Ascending aorta (tissue), 2 donors: ENCODE results near the gene B3GALT6. TPM values are rescaled to one million over a fixed set of nuclear protein-coding genes. Genes with fewer than 3 reads are reported as not detected.

ENCODE experiments used
- DNase-seq, 2 donors: peaks; one replicate each; pipeline ENCODE4 v3.0.0-alpha.2; 2019; ENCODE audit warnings: low spot score in 2 of 2
- H3K27ac ChIP-seq, 2 donors: fragments of 200-600 bp; sonication (generic); one replicate each; pipeline ENCODE4 v1.5.1; 2016 to 2017; ENCODE audit warnings: mild to moderate bottlenecking in 1 of 2
- H3K27me3 ChIP-seq: fragments of 200-600 bp; sonication (generic); one replicate; pipeline ENCODE4 v1.5.1; 2017
- H3K36me3 ChIP-seq, 2 donors: fragments of 200-600 bp; sonication (generic); one replicate each; pipeline ENCODE4 v1.5.1; 2016
- H3K4me1 ChIP-seq, 2 donors: fragments of 200-600 bp; sonication (generic); one replicate each; pipeline ENCODE4 v1.5.1; 2016 to 2017; ENCODE audit warnings: mild to moderate bottlenecking in 1 of 2
- H3K4me3 ChIP-seq, 2 donors: fragments of 200-600 bp; sonication (generic); one replicate each; pipeline ENCODE4 v1.5.1; 2016 to 2017; ENCODE audit warnings: mild to moderate bottlenecking in 1 of 2
- H3K9me3 ChIP-seq, 2 donors: fragments of 200-600 bp; sonication (generic); one replicate each; pipeline ENCODE4 v1.5.1; 2016
- intact Hi-C: fragments of 100-400 bp; cut with DNase I; formaldehyde crosslinking; loops from one replicate; pipeline ENCODE4 v1.15.1; 2023
- total RNA-seq: library from RNA; depleted of rRNA; stranded (reverse); fragments of >200 nt; gene quantifications from one replicate; pipeline ENCODE4 v1.1.0, GENCODE V29; 2016
- TF ChIP-seq, protein P1 (sequence below), 3 experiments: fragments of 200-600 bp in 2 of 3; fragments of 450-650 bp in 1 of 3; sonication (generic) in 2 of 3; IDR thresholded peaks; one replicate each; pipeline ENCODE4 v1.5.1; 2016 to 2019; ENCODE audit warnings: antibody characterized with exemption in 3 of 3, mild to moderate bottlenecking in 1 of 3, moderate library complexity in 1 of 3

B3GALT6 gene
- total RNA-seq, 1 donor from 2014 or later, result 94.9 TPM

DNA sequence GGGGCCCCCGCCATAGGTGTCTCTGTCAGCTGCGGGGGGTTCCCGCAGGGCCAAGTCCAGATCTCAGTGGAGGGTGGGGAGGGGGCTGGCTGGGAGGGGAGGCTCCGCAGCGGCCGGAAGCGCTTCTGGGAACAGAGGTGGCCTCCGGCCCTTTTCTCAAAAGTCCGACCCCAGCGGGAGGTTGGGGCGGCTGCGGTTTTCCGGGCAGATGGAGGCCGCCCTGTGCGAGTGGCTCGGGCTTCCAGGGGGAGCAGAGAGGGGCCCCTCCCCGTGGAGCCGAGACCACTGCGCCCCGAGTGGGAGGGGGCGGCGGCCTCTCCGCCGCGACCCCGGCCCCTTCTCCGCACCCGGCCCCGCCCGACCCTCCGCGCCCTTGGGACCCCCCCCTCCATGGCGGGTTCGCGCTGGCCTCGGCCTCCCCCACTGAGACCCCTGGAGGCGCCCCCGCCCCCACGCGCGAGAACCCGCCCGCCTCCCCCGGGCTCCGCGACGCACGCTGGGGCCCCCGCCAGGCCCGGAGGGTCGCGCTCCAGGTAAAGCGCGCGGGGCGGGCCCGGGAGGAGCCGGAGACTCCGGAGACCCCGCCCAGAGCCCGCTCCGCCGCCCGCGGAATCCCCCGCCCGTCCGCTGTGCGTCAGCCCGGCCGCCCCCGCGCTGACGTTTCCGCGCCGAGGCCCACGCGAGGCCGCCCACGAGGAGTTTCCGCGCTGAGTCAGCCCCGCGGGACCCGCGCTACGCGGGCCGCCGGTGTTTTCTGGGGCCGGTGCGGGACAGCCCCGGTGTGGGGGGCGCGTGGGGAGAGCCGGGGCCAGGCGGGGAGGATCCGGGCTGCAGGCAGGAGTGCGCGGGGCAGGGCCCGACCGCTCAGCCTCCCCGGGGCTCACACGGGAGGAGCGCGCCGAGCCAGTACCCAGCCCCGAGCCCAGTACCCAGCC is 30.9 kb upstream of the B3GALT6 start:
- intact Hi-C loops, result no loop called here
- no peak for DNase-seq
- H3K9me3 ChIP-seq, result no peaks in the 10 kb centered on the region
- TF ChIP-seq, protein P1, sequence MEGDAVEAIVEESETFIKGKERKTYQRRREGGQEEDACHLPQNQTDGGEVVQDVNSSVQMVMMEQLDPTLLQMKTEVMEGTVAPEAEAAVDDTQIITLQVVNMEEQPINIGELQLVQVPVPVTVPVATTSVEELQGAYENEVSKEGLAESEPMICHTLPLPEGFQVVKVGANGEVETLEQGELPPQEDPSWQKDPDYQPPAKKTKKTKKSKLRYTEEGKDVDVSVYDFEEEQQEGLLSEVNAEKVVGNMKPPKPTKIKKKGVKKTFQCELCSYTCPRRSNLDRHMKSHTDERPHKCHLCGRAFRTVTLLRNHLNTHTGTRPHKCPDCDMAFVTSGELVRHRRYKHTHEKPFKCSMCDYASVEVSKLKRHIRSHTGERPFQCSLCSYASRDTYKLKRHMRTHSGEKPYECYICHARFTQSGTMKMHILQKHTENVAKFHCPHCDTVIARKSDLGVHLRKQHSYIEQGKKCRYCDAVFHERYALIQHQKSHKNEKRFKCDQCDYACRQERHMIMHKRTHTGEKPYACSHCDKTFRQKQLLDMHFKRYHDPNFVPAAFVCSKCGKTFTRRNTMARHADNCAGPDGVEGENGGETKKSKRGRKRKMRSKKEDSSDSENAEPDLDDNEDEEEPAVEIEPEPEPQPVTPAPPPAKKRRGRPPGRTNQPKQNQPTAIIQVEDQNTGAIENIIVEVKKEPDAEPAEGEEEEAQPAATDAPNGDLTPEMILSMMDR (IDR thresholded peaks at IDR 0.05), result no peak
- H3K4me3 ChIP-seq, result peak overlapping the region; percentile 36 to 67
- no peaks in the 10 kb centered on the region for H3K36me3 ChIP-seq
- H3K27ac ChIP-seq, result no peak overlapping the region
- peaks cover 0 to 7% of the 10 kb centered on the region in 2 donors for H3K4me1 ChIP-seq
- peaks cover 8% of the 10 kb centered on the region for H3K27me3 ChIP-seq

DNA sequence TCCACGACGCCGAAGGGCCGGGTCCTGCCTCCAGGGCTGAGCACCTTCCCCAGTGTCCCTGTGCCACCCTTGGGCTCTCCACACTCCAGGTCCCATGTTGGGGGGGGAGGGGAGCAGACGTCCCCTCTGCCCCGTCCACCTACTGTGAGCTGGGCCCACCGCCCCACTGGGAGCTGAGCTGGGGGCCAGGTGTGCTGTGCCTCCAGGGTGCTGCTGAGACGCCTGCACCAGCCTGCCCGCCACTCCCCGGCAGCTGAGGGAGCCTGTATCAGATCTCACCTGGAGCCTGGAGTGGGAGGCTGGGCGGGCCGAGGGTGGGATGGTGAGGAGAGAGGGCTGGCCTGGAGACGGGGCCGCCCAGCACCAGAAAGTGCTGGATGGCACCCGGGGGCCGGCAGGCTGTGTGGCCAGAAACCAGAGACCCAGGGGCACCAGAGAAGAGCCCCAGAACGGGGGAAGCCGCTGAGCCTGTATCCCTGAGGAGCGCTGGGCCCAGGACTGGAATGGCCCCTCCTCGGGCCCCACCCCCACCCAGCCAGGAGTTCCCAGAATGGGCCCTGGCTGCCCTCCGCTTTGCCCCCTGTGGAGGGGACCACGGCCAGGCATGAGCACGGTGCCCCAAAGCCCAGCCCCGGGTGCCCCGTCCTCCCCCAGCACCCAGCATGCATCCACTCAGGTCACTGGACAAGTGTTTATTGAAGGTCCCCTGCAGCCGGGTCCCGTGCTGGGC is 29.0 kb upstream of the B3GALT6 start:
- Histone ChIP-seq H3K4me3 (no peak overlapping the region), H3K27ac (no peak overlapping the region), H3K4me1 (peaks cover 0 to 10% of the 10 kb centered on the region in 2 donors), H3K9me3 (no peaks in the 10 kb centered on the region), H3K36me3 (no peaks in the 10 kb centered on the region), H3K27me3 (peaks cover 15% of the 10 kb centered on the region)
- DNase-seq, result no peak
- intact Hi-C loops, result no loop called here
- TF ChIP-seq, protein P1 (IDR thresholded peaks at IDR 0.05), result no peak

DNA sequence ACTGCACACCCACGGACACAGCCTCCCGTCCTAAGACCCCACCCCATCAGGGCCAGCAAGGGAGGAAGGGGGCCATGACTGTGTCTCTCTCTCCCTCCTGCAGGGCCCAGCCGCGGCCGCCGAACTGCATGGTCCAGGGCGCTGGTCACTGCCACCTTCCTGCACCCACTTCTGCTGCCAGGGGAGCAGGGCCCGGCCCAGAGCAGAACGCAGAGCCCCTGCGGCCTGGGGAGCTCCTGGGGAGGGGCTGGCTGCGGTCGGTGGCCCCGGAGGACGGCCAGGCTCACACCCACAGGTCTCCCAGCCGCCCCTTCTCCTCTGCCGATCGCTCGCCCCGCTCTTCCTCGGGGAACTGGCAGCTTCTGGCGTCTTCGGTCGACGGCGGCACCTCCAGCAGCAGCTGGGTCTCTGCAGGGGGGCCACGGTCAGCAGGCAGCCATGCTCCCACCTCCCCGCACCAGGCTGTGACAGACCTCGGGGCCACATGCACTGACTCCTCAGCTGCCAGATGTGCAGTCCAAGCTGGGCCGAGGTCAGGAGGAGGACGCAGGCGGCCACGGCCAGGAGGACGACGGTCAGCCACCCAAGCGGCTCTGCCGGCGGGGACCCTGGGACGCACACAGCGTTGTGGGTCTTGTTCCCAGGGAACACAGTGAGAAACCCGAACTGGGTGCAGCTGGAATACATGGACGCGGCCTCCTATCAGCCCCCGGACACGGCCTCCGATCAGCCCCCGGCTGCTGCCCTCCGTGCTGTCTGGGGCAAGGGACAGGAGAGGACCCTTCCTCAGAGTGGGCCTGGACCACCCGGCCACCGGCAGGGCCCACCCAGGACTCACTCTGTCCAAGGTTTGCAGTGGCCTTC is 28.2 kb upstream of the B3GALT6 start:
- Histone ChIP-seq H3K4me3 (no peak overlapping the region), H3K27me3 (peaks cover 15% of the 10 kb centered on the region), H3K9me3 (no peaks in the 10 kb centered on the region), H3K27ac (no peak overlapping the region), H3K4me1 (peaks cover 0 to 10% of the 10 kb centered on the region in 2 donors), H3K36me3 (no peaks in the 10 kb centered on the region)
- intact Hi-C loops, result no loop called here
- DNase-seq, result no peak
- TF ChIP-seq, protein P1 (IDR thresholded peaks at IDR 0.05), result no peak

DNA sequence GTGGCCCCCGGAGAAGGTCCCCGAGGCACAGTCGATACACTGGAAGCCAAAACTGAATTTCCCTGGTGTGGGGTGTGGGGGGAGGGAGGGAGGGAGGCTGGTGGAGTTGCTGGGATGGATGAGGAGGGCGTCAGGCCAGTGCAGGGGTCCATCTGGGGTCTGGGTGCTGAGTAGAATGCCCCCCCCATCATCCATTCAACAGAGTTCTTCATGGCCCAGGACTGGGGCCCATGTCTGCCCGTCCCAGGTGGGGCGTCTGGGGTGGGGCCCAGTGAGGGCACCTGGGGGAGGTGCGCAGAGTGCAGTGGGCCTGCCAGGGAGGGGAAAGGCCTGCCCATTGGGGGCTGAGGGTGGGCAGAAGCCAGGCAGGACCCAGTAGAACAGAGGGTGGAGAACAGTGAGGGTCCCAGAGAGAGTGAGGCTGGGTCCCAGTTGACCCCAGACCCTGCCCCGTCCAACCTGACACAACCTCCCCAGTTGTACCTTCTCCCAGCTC is 27.6 kb upstream of the B3GALT6 start:
- H3K4me1 ChIP-seq, result peaks cover 0 to 10% of the 10 kb centered on the region in 2 donors
- no peak overlapping the region for H3K4me3 ChIP-seq
- no peak for DNase-seq
- no peaks in the 10 kb centered on the region for H3K9me3 ChIP-seq
- TF ChIP-seq, protein P1 (IDR thresholded peaks at IDR 0.05), result no peak
- H3K36me3 ChIP-seq, result no peaks in the 10 kb centered on the region
- peaks cover 15% of the 10 kb centered on the region for H3K27me3 ChIP-seq
- intact Hi-C loops, result no loop called here
- H3K27ac ChIP-seq, result no peak overlapping the region
